ENCODE data around the gene WBP1. TPM values are rescaled to one million over a fixed set of nuclear protein-coding genes. Genes with fewer than 3 reads are reported as not detected.

The WBP1 gene
- total RNA-seq, 1 experiment from 2014 or later, result 66.0 TPM

DNA sequence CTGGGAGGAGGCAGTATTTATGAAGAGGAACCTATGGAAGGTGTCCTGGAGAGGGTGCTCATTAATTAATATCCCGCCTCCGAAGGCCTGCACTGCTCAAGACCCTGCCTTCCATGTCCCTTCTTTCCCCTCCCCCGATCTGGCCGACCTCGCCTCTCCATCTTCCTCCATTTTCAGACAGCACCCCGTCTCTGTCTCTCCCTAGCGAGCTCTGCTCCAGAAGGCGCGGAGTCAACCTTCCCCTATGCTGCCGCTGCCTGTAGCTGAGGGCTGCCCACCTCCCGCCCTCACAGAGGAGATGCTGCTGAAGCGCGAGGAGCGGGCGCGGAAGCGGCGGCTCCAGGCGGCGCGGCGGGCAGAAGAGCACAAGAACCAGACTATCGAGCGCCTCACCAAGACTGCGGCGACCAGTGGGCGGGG is 1.1 kb upstream of the WBP1 start:
- TF ChIP-seq, protein P1, sequence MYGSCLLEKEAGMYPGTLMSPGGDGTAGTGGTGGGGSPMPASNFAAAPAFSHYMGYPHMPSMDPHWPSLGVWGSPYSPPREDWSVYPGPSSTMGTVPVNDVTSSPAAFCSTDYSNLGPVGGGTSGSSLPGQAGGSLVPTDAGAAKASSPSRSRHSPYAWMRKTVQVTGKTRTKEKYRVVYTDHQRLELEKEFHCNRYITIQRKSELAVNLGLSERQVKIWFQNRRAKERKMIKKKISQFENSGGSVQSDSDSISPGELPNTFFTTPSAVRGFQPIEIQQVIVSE (CRISPR knock-in tag; IDR thresholded peaks at IDR 0.05; ENCODE audit: borderline replicate concordance), result no peak
- TF ChIP-seq, protein P2, sequence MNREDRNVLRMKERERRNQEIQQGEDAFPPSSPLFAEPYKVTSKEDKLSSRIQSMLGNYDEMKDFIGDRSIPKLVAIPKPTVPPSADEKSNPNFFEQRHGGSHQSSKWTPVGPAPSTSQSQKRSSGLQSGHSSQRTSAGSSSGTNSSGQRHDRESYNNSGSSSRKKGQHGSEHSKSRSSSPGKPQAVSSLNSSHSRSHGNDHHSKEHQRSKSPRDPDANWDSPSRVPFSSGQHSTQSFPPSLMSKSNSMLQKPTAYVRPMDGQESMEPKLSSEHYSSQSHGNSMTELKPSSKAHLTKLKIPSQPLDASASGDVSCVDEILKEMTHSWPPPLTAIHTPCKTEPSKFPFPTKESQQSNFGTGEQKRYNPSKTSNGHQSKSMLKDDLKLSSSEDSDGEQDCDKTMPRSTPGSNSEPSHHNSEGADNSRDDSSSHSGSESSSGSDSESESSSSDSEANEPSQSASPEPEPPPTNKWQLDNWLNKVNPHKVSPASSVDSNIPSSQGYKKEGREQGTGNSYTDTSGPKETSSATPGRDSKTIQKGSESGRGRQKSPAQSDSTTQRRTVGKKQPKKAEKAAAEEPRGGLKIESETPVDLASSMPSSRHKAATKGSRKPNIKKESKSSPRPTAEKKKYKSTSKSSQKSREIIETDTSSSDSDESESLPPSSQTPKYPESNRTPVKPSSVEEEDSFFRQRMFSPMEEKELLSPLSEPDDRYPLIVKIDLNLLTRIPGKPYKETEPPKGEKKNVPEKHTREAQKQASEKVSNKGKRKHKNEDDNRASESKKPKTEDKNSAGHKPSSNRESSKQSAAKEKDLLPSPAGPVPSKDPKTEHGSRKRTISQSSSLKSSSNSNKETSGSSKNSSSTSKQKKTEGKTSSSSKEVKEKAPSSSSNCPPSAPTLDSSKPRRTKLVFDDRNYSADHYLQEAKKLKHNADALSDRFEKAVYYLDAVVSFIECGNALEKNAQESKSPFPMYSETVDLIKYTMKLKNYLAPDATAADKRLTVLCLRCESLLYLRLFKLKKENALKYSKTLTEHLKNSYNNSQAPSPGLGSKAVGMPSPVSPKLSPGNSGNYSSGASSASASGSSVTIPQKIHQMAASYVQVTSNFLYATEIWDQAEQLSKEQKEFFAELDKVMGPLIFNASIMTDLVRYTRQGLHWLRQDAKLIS (CRISPR knock-in tag; IDR thresholded peaks at IDR 0.05; ENCODE audit: borderline replicate concordance), result 0 out of 2 replicates have a peak, but pooled peaks have one; percentile 42
- Mint-ChIP-seq H3K27ac (peak overlapping the region; percentile 81), H3K9me3 (no peaks in the 10 kb centered on the region), H3K4me1 (peaks cover 39% of the 10 kb centered on the region), H3K36me3 (peaks cover 5% of the 10 kb centered on the region; the same call in 1 of the 2 replicates), H3K27me3 (ENCODE audit: low read depth) (no peaks in the 10 kb centered on the region), H3K4me3 (peak overlapping the region; percentile 96)
- ATAC-seq (peak; percentile 3), DNase-seq (ENCODE audit: low spot score) (no peak)
- ChIA-PET POLR2A (interaction anchor here (0.7 to 2.5 kb wide), 8 partner anchors 11 to 98 kb away, joined by 3 to 10 read pairs (median 5); partner anchors contain the start of genes AUP1, HTRA2 and MRPL53), CTCF (interaction anchor here (1.1 to 3.1 kb wide), 6 partner anchors 14 to 65 kb away, joined by 3 to 18 read pairs (median 4); partner anchors contain the start of genes CCDC142 and TTC31)

DNA sequence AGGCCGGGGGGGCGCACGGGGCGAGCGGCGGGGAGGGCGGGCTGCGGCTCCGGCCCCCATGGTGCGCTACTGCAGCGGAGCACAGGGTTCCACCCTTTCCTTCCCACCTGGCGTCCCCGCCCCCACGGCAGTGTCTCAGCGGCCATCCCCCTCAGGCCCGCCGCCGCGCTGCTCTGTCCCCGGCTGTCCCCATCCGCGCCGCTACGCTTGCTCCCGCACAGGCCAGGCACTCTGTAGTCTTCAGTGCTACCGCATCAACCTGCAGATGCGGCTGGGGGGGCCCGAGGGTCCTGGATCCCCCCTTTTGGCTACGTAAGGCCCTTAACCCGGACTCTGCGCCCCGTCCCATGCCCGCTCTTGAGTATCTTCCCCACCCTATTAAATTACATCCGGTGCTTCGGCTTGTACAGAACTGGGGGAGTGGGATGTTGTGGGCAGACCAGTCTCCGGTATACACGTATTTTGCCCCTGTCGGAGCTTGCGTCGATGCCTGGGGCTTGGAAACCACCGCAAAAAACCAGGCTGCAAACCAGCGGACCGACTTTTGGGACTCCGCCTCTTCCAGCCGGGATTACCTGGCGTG is 598 bp upstream of the WBP1 start:
- DNase-seq (ENCODE audit: low spot score) (peak; percentile 81), ATAC-seq (peak; percentile 33)
- Mint-ChIP-seq H3K4me1 (peaks cover 36% of the 10 kb centered on the region), H3K27ac (peak overlapping the region; percentile 98), H3K4me3 (peak overlapping the region; percentile 96), H3K36me3 (peaks cover 7% of the 10 kb centered on the region; the same call in 1 of the 2 replicates), H3K9me3 (no peaks in the 10 kb centered on the region), H3K27me3 (ENCODE audit: low read depth) (no peaks in the 10 kb centered on the region)
- CTCF ChIA-PET, result interaction anchor here (1.0 to 3.1 kb wide), 14 partner anchors 14 to 123 kb away, joined by 3 to 18 read pairs (median 4); partner anchors contain the start of genes CCDC142 and MRPL53
- POLR2A ChIA-PET, result interaction anchor here (0.6 to 2.7 kb wide), 13 partner anchors 10 to 98 kb away, joined by 3 to 29 read pairs (median 6); partner anchors contain the start of genes AUP1, HTRA2, LBX2 and MRPL53
- TF ChIP-seq KAT7 (CRISPR knock-in tag; IDR thresholded peaks at IDR 0.05; ENCODE audit: borderline replicate concordance), result no peak
- TF ChIP-seq, protein P3, sequence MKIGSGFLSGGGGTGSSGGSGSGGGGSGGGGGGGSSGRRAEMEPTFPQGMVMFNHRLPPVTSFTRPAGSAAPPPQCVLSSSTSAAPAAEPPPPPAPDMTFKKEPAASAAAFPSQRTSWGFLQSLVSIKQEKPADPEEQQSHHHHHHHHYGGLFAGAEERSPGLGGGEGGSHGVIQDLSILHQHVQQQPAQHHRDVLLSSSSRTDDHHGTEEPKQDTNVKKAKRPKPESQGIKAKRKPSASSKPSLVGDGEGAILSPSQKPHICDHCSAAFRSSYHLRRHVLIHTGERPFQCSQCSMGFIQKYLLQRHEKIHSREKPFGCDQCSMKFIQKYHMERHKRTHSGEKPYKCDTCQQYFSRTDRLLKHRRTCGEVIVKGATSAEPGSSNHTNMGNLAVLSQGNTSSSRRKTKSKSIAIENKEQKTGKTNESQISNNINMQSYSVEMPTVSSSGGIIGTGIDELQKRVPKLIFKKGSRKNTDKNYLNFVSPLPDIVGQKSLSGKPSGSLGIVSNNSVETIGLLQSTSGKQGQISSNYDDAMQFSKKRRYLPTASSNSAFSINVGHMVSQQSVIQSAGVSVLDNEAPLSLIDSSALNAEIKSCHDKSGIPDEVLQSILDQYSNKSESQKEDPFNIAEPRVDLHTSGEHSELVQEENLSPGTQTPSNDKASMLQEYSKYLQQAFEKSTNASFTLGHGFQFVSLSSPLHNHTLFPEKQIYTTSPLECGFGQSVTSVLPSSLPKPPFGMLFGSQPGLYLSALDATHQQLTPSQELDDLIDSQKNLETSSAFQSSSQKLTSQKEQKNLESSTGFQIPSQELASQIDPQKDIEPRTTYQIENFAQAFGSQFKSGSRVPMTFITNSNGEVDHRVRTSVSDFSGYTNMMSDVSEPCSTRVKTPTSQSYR (CRISPR knock-in tag; IDR thresholded peaks at IDR 0.05), result 0 out of 2 replicates have a peak, but pooled peaks have one; percentile 24
- TF ChIP-seq GTF2I (CRISPR knock-in tag; conservative IDR thresholded peaks at IDR 0.05), result no peak
- no peak for TF ChIP-seq NR1H2 (CRISPR knock-in tag; IDR thresholded peaks at IDR 0.05)
- TF ChIP-seq CREM (CRISPR knock-in tag; IDR thresholded peaks at IDR 0.05), result peak; percentile 87
- no peak for TF ChIP-seq NR2C2 (CRISPR knock-in tag; IDR thresholded peaks at IDR 0.05)
- no peak for TF ChIP-seq FOXJ3 (CRISPR knock-in tag; IDR thresholded peaks at IDR 0.05; ENCODE audit: borderline replicate concordance)
- TF ChIP-seq TEAD4 (CRISPR knock-in tag; IDR thresholded peaks at IDR 0.05), result no peak
- TF ChIP-seq ZNF396 (CRISPR knock-in tag; IDR thresholded peaks at IDR 0.05; ENCODE audit: borderline replicate concordance), result no peak
- 0 out of 2 replicates have a peak, but pooled peaks have one; percentile 27 for TF ChIP-seq ETV6 (CRISPR knock-in tag; IDR thresholded peaks at IDR 0.05)
- TF ChIP-seq, protein P4, sequence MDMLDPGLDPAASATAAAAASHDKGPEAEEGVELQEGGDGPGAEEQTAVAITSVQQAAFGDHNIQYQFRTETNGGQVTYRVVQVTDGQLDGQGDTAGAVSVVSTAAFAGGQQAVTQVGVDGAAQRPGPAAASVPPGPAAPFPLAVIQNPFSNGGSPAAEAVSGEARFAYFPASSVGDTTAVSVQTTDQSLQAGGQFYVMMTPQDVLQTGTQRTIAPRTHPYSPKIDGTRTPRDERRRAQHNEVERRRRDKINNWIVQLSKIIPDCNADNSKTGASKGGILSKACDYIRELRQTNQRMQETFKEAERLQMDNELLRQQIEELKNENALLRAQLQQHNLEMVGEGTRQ (CRISPR knock-in tag; IDR thresholded peaks at IDR 0.05), result no peak
- TF ChIP-seq, protein P5, sequence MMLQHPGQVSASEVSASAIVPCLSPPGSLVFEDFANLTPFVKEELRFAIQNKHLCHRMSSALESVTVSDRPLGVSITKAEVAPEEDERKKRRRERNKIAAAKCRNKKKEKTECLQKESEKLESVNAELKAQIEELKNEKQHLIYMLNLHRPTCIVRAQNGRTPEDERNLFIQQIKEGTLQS (CRISPR knock-in tag; conservative IDR thresholded peaks at IDR 0.05), result no peak
- TF ChIP-seq, protein P6, sequence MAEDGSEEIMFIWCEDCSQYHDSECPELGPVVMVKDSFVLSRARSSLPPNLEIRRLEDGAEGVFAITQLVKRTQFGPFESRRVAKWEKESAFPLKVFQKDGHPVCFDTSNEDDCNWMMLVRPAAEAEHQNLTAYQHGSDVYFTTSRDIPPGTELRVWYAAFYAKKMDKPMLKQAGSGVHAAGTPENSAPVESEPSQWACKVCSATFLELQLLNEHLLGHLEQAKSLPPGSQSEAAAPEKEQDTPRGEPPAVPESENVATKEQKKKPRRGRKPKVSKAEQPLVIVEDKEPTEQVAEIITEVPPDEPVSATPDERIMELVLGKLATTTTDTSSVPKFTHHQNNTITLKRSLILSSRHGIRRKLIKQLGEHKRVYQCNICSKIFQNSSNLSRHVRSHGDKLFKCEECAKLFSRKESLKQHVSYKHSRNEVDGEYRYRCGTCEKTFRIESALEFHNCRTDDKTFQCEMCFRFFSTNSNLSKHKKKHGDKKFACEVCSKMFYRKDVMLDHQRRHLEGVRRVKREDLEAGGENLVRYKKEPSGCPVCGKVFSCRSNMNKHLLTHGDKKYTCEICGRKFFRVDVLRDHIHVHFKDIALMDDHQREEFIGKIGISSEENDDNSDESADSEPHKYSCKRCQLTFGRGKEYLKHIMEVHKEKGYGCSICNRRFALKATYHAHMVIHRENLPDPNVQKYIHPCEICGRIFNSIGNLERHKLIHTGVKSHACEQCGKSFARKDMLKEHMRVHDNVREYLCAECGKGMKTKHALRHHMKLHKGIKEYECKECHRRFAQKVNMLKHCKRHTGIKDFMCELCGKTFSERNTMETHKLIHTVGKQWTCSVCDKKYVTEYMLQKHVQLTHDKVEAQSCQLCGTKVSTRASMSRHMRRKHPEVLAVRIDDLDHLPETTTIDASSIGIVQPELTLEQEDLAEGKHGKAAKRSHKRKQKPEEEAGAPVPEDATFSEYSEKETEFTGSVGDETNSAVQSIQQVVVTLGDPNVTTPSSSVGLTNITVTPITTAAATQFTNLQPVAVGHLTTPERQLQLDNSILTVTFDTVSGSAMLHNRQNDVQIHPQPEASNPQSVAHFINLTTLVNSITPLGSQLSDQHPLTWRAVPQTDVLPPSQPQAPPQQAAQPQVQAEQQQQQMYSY (CRISPR knock-in tag; IDR thresholded peaks at IDR 0.05), result no peak
- TF ChIP-seq MYBL2 (CRISPR knock-in tag; IDR thresholded peaks at IDR 0.05), result no peak; the same call in 1 of the 2 replicates
- no peak for TF ChIP-seq TCF7 (CRISPR knock-in tag; IDR thresholded peaks at IDR 0.05; ENCODE audit: low read depth)
- TF ChIP-seq, protein P7, sequence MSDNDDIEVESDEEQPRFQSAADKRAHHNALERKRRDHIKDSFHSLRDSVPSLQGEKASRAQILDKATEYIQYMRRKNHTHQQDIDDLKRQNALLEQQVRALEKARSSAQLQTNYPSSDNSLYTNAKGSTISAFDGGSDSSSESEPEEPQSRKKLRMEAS (CRISPR knock-in tag; IDR thresholded peaks at IDR 0.05), result 0 out of 2 replicates have a peak, but pooled peaks have one; percentile 31
- TF ChIP-seq, protein P8, sequence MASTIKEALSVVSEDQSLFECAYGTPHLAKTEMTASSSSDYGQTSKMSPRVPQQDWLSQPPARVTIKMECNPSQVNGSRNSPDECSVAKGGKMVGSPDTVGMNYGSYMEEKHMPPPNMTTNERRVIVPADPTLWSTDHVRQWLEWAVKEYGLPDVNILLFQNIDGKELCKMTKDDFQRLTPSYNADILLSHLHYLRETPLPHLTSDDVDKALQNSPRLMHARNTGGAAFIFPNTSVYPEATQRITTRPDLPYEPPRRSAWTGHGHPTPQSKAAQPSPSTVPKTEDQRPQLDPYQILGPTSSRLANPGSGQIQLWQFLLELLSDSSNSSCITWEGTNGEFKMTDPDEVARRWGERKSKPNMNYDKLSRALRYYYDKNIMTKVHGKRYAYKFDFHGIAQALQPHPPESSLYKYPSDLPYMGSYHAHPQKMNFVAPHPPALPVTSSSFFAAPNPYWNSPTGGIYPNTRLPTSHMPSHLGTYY (CRISPR knock-in tag; IDR thresholded peaks at IDR 0.05), result no peak
